HL-60/S4 treated with phorbol 12-myristate 13-acetate at 8.2 ng/mL for 4 days and 3 days (cell line): ENCODE results near the gene SMIM24.

Experiments used
- in situ Hi-C: fragments of 300-500 bp; cut with MboI; formaldehyde crosslinking; loops from 2 replicates; pipeline ENCODE4 v1.15.0; 2022; ENCODE audit warnings: low sequenced_read_pairs

The SMIM24 gene

DNA sequence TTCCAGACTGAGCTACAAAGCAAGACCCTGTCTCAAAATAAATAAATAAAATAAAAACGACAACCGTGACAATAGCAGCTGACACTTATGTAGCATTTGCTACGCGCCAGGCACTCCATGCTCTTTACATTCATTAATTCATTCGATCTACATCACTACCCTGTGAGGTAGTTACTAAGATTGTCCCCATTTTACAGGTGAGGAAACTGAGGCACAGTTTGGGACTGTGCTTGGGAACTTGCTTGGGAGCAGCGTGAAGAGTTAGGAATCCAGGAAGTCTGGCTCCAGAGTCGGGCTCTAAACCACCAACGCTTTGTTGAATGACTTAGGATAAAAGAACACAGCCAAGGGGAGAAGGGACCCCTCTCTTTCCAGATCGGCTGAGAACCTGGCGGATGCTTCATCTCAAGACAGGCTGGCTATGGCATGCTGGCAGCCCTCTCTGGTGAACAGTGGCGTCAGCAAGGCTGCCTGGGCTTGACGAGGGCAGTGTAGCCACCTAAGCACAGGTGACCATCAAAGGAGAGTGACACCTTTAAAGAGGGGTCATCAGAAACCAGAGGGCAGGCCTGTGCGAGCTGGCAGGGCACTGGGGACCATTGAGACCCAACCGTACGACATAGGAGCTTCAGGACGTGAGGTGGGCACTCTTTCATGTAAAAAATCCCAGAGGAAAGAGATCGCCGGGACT lies 19.6 kb upstream of the SMIM24 start:
- in situ Hi-C loops = no loop called here

- in situ Hi-C loops = no loop called here
Observed at GRCh38 chr19:3497757-3498520, 17.6 kb upstream of the SMIM24 start.

DNA sequence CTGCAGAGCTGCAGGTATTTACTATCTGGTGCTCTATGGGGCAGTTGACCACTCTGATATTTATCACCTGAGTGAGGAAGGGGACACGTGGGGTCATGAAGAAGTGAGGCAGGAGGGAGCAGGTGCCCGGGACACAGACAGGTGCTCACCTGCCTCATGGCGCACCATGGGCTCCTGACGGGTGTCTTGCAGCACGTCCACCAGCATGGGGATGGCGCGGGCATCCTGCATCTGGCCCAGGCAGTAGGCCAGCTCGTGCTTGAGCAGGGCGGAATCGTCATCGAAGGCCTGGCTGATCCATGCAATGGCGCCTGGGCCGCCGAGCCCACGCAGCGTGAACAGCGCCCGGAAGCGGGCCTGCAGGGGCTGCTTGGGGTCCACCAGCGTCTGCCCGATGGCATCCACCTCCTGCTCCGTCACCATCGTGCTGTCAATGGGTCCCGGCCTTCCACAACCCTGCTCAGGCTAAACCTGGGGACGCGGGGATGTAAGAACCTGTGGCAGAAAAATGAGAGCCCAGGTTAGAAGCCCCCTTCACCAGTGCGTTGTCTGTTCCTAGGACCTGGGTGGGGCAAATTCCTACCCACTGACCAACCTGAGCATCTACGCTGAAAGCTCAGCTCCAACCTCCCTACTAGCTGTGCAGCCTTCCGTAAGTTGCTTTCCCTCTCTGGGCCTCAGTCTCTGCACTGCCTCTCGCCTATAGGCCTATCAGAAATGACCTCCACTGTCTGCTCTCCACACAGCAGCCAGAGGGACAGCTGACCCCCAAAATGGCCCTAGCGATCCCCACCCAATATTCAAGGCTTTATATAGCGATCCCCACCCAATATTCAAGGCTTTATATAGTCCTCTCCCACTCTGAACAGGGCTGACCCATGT lies 16.3 kb upstream of the SMIM24 start:
- in situ Hi-C loops = no loop called here

GRCh38 chr19:3494559-3494958 lies 14.2 kb upstream of the SMIM24 start:
- in situ Hi-C loops = no loop called here

DNA sequence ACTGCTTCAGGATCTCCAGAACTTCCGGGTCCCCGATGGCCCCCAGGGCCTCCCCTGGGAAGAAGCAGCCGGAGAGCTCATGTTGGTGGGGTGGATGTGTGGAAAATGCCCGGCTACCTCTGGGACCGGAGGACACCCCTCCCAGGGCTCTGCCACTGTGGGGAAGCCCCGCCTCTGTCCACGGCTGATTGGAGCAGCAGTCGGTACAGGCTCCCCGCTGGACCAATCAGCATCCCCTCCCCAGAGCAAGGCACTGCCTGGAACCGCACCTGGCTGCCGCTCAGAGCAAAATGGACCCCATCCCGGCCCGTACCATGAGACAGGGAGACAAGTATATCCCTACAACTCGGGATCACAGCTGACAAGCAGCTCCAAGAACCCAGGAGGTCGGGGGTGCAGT lies 13.7 kb upstream of the SMIM24 start:
- in situ Hi-C loops = no loop called here

GRCh38 chr19:3493651-3494050 lies 13.3 kb upstream of the SMIM24 start:
- in situ Hi-C loops = no loop called here

DNA sequence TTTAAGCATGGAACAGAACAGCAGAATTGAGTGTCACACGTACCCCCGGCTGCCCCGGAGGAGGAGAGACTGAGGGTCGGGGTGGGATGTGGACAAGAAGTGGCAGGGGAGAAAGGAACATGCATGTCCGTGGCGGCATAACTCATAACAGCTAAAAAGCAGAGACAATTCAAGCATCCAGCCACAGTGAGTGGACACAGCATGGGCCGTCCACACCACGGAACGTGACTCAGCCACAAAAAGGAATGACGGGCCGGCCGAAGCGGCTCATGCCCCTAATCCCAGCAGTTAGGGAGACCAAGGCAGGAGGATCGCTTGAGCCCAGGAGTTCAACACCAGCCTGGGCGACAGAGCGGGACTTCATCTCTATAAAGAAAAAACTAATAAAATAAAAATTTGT lies 12.6 kb upstream of the SMIM24 start:
- in situ Hi-C loops = no loop called here

GRCh38 chr19:3492131-3492839 lies 12.0 kb upstream of the SMIM24 start:
- in situ Hi-C loops = no loop called here

GRCh38 chr19:3491396-3492119 lies 11.2 kb upstream of the SMIM24 start:
- in situ Hi-C loops = no loop called here

DNA sequence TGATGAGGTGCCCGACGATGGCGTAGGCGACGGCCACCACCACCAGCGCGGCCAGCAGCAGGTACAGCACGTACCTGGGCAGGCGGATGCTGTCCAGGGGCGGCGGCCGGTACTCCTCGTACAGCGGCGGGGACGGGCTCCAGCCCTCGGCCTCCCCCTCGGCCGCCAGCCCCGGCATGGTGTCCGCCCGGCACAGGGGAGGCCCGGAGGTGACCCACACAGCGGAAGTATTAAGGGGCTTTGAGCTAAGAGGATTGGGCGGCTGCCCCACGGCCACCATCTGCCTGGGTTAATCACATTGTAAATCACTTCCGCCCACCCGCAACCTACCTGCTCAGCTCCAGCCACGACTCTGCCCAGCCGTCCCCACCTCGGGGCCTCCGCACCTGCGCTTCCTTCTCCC lies 2.9 kb upstream of the SMIM24 start, which contains the start of gene SMIM44:
TSS of gene SMIM44 (minus strand) at position 216 of the 403 bp plus-strand sequence. CDS start at position 178, 38 bp downstream.
- in situ Hi-C loops = loop anchor here (5.0 kb wide), 1 partner anchor 156 kb away; no protein-coding TSS in a partner anchor

DNA sequence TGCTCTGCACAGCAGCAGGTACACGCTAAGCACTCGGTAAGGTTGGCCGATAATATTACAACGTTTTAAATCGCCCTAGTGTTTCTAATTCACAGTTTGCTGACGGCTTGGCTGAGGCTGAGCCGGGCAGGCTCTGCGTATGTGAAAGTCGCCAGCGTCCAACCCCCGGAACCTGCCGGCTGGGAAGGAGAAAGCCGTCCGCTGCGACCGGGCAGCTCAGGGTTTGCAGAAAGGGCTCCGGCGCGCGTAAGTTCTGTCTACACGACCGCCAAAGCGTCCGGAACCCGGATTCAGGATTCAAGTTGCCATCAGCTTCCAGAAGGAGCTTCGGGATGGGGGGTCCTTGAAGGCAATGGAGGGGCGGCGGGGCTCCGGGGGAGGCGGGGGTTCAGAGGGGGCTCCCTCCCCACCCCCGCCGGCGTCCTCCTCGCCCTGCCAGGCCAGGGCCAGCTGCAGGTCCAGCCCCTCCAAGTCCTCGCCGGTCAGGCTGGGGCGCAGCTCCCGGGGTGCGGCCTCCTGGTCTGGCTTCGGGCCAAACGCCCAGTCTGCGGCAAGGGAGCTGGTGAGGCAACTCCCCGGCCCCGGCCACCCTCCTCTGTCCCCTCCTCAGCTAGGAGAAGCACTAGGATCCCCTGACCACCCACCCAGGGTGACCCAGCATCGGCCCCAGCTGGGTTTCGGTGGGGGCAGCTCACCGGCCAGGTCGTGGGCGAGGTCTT lies 2.3 kb upstream of the SMIM24 start:
- in situ Hi-C loops = loop anchor here (5.0 kb wide), 1 partner anchor 155 kb away; no protein-coding TSS in a partner anchor

GRCh38 chr19:3481241-3482090 lies 1.1 kb upstream of the SMIM24 start:
- in situ Hi-C loops = loop anchor here (5.0 kb wide), 1 partner anchor 154 kb away; no protein-coding TSS in a partner anchor

DNA sequence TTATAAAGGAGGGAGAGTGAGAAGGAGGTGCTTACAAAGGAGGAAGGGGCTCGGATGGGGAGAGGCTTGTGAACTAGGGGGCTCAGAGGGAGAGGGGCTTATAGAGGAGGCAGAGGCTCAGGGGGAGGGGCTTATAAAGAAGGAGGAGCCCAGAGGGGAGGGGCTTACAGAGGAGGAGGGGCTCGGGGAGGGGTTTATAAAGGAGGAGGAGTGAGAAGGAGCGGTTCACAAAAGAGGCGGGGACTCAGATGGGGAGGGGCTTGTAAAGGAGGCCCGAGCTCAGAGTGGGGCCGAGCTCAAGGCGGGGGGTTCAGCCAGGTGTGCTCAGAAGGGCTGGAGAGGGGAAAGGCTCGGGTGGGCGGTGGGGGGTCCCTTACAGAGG lies 500 bp downstream of the SMIM24 start:
- in situ Hi-C loops = loop anchor here (5.0 kb wide), 1 partner anchor 153 kb away; no protein-coding TSS in a partner anchor

- in situ Hi-C loops = no loop called here
Observed at GRCh38 chr19:3479177-3479833, 1.0 kb downstream of the SMIM24 start.

DNA sequence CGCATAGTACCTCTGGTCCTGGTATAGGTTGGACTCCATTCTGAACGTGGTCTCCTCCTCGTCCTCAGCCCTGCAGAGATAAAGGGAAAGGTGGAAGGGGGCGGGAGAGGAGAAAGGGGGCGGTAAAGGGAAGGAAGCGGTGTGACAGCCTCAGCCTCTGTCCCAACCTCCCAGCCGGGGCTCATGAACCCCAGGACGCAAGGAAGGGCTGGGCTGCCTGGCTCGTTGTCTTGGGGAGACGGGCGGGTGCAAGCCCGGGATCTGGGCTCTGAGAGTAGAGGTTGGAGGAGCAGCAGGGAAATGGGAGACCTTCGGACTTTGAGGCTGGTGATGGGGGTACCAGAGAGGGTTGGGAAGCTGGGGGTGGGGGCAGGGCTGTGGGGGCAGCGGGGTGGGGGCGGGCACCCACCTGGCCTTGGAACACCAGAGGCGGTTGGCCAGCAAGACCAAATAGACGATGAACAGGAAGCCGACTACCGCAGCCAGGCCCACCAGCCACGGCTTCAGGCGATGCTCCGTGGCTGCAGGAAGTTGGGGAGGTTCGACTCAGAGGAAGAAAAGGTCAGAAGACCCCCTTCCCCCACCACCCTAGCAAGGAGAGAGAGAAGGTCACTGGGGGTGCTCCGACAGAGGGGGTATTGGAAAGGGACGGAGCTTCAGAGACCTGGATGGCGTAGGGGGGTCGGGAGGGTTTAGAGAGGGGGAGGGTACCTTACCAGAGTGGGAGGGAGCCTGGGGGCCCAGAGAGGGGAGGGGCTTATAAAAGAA lies 1.7 kb downstream of the SMIM24 start:
- in situ Hi-C loops = no loop called here

DNA sequence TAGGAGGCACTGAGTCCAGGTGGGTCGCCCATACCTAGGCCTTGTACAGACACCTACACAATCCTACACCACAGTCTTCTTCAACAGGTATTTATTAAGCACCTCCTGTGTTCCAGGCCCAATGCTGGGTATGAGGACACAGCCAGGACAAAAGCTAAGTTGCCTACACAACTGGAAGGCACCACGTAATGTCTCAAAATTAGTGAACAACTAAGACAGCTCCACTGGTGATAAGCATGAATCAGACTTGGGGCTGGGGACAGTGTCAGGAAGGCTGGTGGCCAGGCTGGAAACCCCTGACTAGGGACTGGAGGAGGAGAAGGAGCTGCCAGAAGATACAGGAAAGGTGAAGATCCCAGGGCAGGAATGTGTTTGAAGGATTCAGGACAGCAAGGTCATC lies 2.4 kb downstream of the SMIM24 start:
- in situ Hi-C loops = no loop called here

- in situ Hi-C loops = no loop called here
Observed at GRCh38 chr19:3477506-3477905, 2.8 kb downstream of the SMIM24 start.
